Upper lobe of left lung (tissue), 6 donors: ENCODE data around the gene ARHGEF38. TPM values are rescaled to one million over a fixed set of nuclear protein-coding genes. Genes with fewer than 3 reads are reported as not detected.

Source experiments
- ATAC-seq, 2 donors: fragments of 200-7000 bp; cut with Tn5 transposase; one replicate each; pipeline ENCODE4 v1.9.1; 2022; ENCODE audit warnings: mild to moderate bottlenecking in 2 of 2, moderate library complexity in 2 of 2; ENCODE audit not compliant: low FRiP score in 2 of 2
- DNase-seq, 2 donors: peaks; one replicate each; pipeline ENCODE4 v3.0.0-alpha.2; 2019 to 2020
- H3K27ac ChIP-seq, 4 donors: fragments of 200-600 bp; sonication (generic); one replicate each; pipeline ENCODE4 v1.5.1; 2016 to 2019
- H3K27me3 ChIP-seq, 4 donors: fragments of 200-600 bp; sonication (generic); one replicate each; pipeline ENCODE4 v1.5.1; 2017 to 2019
- H3K36me3 ChIP-seq, 4 donors: fragments of 200-600 bp; sonication (generic); one replicate each; pipeline ENCODE4 v1.5.1; 2016 to 2019
- H3K4me1 ChIP-seq, 4 donors: fragments of 200-600 bp; sonication (generic); one replicate each; pipeline ENCODE4 v1.5.1; 2018 to 2019
- H3K4me3 ChIP-seq, 4 donors: fragments of 200-600 bp; sonication (generic); one replicate each; pipeline ENCODE4 v1.5.1; 2017 to 2019; ENCODE audit warnings: mild to moderate bottlenecking in 2 of 4, moderate library complexity in 1 of 4
- H3K9me3 ChIP-seq, 4 donors: fragments of 200-600 bp; sonication (generic); one replicate each; pipeline ENCODE4 v1.5.1; 2018 to 2019
- CTCF ChIP-seq, 6 experiments: fragments of 450-650 bp in 4 of 6; fragments of 200-600 bp in 2 of 6; sonication (generic) in 2 of 6; IDR thresholded peaks; one replicate each; pipeline ENCODE4 v1.5.1; 2016 to 2019; ENCODE audit warnings: antibody characterized with exemption in 6 of 6
- EP300 ChIP-seq, 4 donors: sonication (generic); formaldehyde crosslinking; IDR thresholded peaks; one replicate each; pipeline ENCODE4 v1.5.1; 2017; ENCODE audit warnings: antibody characterized with exemption in 4 of 4, control low read depth in 2 of 4
- POLR2A ChIP-seq, 4 donors: fragments of 450-650 bp; IDR thresholded peaks; one replicate each; pipeline ENCODE4 v1.5.1; 2016 to 2017; ENCODE audit warnings: antibody characterized with exemption in 4 of 4, mild to moderate bottlenecking in 2 of 4
- POLR2AphosphoS5 ChIP-seq, 2 donors: sonication (generic); formaldehyde crosslinking; IDR thresholded peaks; one replicate each; pipeline ENCODE4 v1.5.1; 2017; ENCODE audit warnings: antibody characterized with exemption in 2 of 2
- WGBS, 2 donors: methylation state at CpG; one replicate each; pipeline ENCODE4 v1.1.5; 2017 to 2018; 5-methylcytosine and 5-hydroxymethylcytosine counted together
- total RNA-seq, 6 donors: library from RNA; depleted of rRNA in 4 of 6; stranded (reverse); fragments of >200 nt in 4 of 6; gene quantifications; one replicate each; pipeline versions ENCODE4 v1.1.0 to v1.2.1, GENCODE V29; 2016 to 2021
- donor health status: DM: no; HTN: no; CAD: no; lungs with moderate emphysema.
- donor health status: DM: no; HTN: yes; CAD: no; lungs with severe emphysema.

Gene ARHGEF38
- total RNA-seq, 6 donors from 2014 or later: 5.9 to 35.4 (median 19.6) TPM

GRCh38 chr4:105568584-105568983, 16.2 kb downstream of the ARHGEF38 start:
- Histone ChIP-seq H3K27me3 (no peaks in the 10 kb centered on the region), H3K27ac (no peak overlapping the region), H3K36me3 (no peaks in the 10 kb centered on the region), H3K4me1 (no peaks in the 10 kb centered on the region), H3K9me3 (no peaks in the 10 kb centered on the region), H3K4me3 (no peak overlapping the region)
- ATAC-seq: no peak
- DNase-seq: no peak
- 36 to 41% methylated on average over 1 of the region's 1 CpG for WGBS, 2 donors
- TF ChIP-seq CTCF (IDR thresholded peaks at IDR 0.05): no peak
- TF ChIP-seq EP300 (IDR thresholded peaks at IDR 0.05): no peak
- no peak for TF ChIP-seq POLR2AphosphoS5 (IDR thresholded peaks at IDR 0.05)
- TF ChIP-seq POLR2A (IDR thresholded peaks at IDR 0.05): no peak

GRCh38 chr4:105569057-105569865, 16.8 kb downstream of the ARHGEF38 start:
- no peak for DNase-seq
- H3K27me3 ChIP-seq: no peaks in the 10 kb centered on the region
- no peak overlapping the region for H3K4me3 ChIP-seq
- no peak for ATAC-seq
- no peak overlapping the region for H3K27ac ChIP-seq
- no peak for TF ChIP-seq POLR2A (IDR thresholded peaks at IDR 0.05)
- no peak for TF ChIP-seq POLR2AphosphoS5 (IDR thresholded peaks at IDR 0.05)
- WGBS, 2 donors: 65 to 67% methylated on average over 3 of the region's 3 CpGs
- no peaks in the 10 kb centered on the region for H3K4me1 ChIP-seq
- no peaks in the 10 kb centered on the region for H3K36me3 ChIP-seq
- no peaks in the 10 kb centered on the region for H3K9me3 ChIP-seq

DNA sequence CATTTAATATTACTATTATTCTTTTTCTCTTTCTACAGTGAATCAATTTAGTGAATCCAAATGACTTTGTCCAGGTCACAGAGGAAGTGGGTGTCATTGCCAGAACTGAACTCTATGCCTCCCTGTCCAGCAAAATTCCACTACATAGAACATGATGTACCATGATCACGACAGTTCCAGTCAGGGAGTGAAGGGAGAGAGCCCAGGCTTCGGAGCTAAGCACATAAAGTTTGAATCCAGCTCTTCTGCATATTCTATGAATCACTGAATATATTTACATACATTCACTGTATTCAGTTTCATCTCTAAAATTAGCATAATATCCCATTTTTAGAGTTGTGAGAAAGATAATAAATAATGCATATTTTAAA, 17.4 kb downstream of the ARHGEF38 start:
- H3K9me3 ChIP-seq: no peaks in the 10 kb centered on the region
- TF ChIP-seq EP300 (IDR thresholded peaks at IDR 0.05): no peak
- H3K27ac ChIP-seq: no peak overlapping the region
- H3K4me1 ChIP-seq: no peaks in the 10 kb centered on the region
- ATAC-seq (no peak), DNase-seq (no peak)
- 82 to 84% methylated on average over 2 of the region's 2 CpGs for WGBS, 2 donors
- H3K4me3 ChIP-seq: no peak overlapping the region
- no peaks in the 10 kb centered on the region for H3K36me3 ChIP-seq
- no peaks in the 10 kb centered on the region for H3K27me3 ChIP-seq

DNA sequence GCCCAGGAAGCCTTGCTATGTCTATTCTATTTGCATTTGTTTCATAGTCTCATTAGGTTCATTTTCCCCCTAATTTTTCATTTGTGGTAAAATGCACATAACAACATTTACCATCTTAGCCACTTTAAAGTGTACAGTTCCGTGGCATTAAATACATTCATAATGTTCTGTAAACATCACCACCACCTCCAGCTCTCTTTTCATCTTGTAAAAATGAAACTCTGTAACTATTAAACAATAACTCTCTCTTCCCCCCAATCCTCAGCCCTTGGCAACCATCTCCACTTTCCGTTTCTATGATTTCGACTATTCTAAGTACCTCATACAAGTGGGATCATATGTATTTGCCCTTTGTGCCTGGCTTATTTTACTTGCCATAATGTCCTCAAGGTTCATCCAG, 19.9 kb downstream of the ARHGEF38 start:
- WGBS, 2 donors: 74 to 75% methylated on average over 3 of the region's 3 CpGs
- Histone ChIP-seq H3K9me3 (no peaks in the 10 kb centered on the region), H3K27ac (no peak overlapping the region), H3K27me3 (no peaks in the 10 kb centered on the region), H3K36me3 (no peaks in the 10 kb centered on the region), H3K4me3 (no peak overlapping the region), H3K4me1 (no peaks in the 10 kb centered on the region)
- no peak for TF ChIP-seq EP300 (IDR thresholded peaks at IDR 0.05)
- no peak for TF ChIP-seq POLR2A (IDR thresholded peaks at IDR 0.05)
- TF ChIP-seq POLR2AphosphoS5 (IDR thresholded peaks at IDR 0.05): no peak
- TF ChIP-seq CTCF (IDR thresholded peaks at IDR 0.05): no peak
- ATAC-seq (no peak), DNase-seq (no peak)

DNA sequence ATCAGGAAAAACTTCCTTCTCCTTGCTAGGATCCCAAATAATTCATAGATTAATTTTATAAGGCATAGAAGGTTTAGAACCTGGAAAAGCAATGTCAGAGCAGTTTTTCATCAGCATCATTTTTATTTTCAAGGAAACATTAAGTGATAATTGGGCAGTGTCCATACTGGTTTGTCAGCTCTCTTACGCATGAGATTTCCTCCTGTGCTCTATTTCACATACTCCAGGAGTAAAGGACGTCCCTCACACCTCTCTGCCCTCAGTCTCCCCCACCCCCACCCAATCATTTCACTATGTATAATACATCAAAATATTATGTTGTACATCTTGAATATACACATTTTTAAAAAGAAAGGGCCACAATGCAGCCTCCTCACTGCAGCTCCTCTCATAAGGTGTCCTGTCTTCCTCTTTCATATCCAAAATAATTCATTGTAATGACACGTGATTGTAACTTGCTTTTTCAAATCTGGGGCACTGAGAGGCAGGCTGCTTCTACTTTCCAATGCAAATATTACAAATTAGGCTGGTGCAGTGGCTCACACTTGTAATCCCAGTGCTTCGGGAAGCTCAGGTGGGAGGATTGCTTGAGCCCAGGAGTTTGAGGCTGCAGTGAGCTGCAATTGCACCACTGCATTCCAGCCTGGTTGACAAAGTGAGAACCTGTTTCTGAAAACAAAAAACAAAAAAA, 34.4 kb downstream of the ARHGEF38 start:
- DNase-seq (peak in 1 of 2 donors; percentile 48), ATAC-seq (peak in 1 of 2 donors; percentile 71)
- WGBS, 2 donors: 43 to 52% methylated on average over 4 of the region's 4 CpGs
- Histone ChIP-seq H3K4me3 (no peak overlapping the region), H3K27ac (peak overlapping the region in 3 of 4 donors; percentile 27 to 75 (median 53)), H3K9me3 (no peaks in the 10 kb centered on the region), H3K27me3 (no peaks in the 10 kb centered on the region), H3K36me3 (no peaks in the 10 kb centered on the region), H3K4me1 (peaks cover 0 to 31% (median 3%) of the 10 kb centered on the region in 4 donors)
- TF ChIP-seq CTCF (IDR thresholded peaks at IDR 0.05) (no peak), EP300 (IDR thresholded peaks at IDR 0.05) (no peak), POLR2AphosphoS5 (IDR thresholded peaks at IDR 0.05) (no peak), POLR2A (IDR thresholded peaks at IDR 0.05) (no peak)
